Measurements from ENCODE around the gene PSRC1.
"Not testable (repeated sequence)": the region's sequence is repeated elsewhere in the genome, so short reads cannot be mapped to it uniquely, and the experiment has no call there.

Gene PSRC1

DNA sequence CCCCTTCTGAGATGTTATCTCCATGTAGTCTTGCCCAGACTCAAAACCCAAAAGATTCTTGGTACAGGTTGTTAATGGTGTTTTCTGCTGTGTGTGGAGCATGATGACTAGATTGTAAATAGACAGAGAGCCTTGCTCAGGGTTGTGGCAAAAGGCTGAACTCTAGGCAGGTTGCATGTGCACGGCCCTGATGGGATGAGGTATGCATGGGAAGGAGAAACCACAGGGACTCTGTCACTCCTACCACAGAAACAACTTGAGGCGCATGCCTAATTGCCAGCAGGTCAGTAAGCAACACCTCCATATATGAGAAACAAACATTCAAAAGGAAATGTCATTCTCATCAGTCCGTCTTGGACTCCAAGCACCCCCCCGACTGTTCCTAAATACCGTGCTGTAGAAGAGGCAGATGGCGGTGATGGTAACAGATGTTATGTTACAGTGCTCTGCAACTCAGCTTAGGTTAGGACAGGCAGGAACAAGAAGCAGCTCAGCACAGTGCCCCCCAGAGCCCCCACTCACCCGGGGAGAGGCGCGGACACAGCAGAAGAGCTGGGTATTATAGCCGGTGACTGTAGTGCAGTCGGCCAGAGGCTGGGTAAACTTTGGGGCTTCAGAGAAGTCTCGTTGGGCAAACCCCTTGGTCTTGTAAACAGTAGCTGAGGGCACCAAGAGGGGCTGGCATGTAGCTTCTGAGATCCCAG is 12.9 kb upstream of the PSRC1 start:
- no peak for DNase-seq

DNA sequence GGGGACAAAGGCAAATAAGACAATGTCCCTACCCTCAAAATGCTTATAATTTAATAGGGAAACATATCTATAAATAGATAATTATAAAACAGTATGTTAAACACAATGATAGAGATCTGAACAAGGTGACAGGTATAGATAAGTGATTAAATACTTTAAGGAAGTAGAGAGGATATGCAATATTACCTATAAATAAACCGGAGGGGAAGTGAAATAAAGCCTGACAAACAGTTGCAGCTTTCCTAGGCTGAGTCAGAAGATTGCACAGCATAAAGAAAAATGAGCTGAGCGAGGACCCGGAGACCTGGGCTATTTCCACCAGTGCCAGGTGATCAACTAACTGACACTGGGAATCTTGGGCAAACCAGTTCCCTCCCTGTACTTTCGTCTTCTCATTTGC is 11.5 kb upstream of the PSRC1 start:
- no peak for DNase-seq

DNA sequence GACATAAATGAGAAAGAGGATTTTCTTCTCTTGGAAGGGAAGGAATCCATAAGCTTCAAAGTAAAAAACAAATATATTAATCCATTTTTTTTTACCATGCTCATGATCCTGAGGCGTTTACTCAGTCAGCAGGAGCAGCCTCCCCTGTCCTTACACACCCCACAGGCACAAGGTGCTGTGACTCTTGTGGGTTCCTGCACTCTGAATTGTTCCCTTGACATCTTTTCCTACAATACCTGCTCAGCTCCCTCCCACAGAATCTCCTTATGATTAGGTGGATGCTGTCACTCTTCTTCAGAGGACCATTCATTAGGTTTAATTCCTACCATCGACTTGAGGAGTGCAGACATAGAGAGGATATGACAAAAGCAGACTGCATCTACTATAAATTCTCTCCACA is 10.1 kb upstream of the PSRC1 start:
- DNase-seq, result no peak

DNA sequence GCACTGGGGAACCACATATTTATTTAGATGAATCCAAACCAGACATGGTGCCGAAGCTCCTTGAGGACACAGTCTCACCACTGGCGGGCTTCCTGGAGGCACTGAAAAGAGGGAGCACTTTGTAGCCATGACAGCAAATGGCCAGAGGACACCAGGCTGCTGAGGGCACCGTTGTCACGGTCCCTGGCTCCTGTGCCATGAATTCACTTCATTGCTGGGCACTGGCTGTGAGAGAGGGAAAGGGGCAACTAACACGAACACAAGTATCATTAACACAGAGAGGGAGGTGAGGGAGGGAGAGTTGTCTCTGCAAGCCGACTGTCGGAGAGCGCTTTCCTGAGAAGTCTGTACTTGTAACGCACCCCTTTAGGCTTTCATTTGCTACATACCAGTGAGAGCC is 9.4 kb upstream of the PSRC1 start:
- DNase-seq, result no peak

DNA sequence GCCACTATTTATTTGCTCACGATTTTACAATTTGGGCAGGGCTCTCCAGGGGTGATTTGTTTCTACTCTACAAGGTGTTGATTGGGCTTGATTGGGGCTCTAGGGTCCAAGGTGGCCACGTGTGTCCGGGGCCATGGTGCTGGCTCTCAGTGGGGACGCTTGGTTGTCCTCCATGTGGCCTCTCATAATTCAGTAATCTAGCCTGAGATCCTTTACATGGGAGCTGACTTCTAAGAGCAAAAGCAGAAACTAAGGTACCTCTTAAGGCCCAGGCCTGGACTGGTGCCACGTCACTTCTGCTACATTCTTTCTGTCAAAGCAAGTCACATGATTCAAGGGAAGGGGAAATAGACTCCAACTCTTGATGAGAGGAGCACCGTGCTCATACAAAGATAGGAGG is 8.1 kb upstream of the PSRC1 start:
- peak; percentile 61 for DNase-seq

DNA sequence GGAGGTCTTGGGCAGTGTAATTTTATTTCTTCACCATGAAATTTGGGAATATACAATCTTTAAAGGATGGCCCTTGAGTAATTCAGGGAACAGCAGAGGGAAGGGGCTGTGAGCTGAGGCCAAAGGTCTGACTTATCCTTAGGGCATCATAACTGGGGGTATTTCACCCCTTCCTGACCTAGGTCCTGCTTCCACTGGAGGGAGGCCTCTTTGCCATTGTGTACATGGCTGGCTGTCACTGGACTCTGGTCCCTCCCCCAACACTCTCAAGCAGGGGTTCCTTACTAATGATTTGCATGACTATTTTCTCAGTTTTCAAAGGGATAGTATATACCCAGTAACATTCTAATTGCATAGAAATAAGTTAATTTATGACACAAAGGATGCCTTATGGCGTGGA is 7.2 kb upstream of the PSRC1 start:
- DNase-seq, result no peak

DNA sequence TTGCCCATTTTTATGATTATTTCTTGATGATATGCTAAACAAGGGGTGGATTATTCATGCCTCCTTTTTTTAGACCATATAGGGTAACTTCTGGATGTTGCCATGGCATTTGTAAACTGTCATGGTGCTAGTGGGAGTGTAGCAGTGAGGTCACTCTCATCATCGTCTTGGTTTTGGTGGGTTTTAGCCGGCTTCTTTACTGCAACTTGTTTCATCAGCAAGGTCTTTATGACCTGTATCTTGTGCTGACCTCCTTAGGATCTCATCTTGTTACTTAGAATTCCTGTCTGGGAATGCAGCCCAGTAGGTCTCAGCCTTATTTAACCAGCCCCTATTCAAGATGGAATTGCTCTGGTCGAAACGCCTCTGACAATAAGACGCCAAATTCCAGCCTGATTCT is 3.8 kb upstream of the PSRC1 start:
- not testable (repeated sequence) for DNase-seq

DNA sequence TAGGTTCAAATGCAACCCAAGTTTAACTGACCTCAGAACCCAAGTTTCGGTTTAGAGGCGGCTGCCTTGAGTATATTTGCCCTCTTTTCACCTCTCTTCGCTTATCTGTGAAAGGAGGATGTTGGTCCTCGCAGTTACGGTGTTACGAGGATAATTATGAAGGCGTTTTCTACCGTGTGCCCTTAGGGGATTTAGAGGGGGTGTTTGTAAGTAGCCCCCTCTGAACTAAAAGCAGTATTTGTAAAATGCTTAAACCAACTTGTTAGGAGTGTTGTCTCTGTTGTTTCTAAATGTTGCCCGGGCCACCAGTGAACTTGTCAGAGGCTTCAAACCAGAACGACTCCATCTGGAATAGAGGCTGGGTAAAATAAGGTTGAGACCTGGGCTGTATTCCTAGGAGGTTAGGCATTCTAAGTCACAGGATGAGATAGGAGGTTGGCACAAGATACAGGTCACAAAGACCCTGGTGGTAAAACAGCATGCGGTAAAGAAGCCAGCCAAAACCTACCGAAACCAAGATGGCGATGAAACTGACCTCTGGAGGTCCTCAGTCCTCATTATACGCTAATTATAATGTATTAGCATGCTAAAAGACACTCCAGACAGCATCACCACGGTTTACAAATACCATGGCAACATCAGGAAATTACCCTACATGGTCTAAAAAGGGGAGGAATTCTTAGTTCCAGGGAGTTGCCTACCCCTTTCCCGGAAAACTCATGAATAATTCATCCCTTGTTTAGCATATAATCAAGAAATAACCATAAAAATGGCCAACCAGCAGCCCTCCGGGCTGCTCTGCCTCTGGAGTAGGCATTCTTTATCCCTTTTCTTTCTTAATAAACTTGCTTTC is 1.0 kb upstream of the PSRC1 start:
- no peak for DNase-seq

DNA sequence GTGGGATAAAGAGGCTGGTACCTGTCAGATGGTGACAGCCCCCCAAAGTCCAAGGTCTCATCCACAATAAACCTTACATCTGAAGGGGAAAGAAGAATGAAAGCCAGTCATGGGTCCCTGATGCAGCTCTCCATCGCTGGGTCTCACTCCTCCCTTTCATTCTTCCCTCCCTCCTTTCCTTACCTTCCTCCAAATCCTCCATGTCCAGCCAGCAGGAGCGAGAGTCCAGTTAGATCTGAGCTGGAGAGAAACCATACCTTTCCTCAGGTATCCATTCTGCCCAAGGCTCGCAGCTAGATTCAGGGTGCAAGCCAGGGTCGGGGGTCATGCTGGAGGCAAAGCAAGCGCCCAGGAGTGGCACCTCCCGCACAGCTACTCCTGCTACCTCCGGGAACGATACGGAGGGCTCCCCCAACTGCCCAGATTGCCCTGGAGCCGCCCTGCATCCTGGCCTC is 421 bp downstream of the PSRC1 start:
- DNase-seq, result no peak

DNA sequence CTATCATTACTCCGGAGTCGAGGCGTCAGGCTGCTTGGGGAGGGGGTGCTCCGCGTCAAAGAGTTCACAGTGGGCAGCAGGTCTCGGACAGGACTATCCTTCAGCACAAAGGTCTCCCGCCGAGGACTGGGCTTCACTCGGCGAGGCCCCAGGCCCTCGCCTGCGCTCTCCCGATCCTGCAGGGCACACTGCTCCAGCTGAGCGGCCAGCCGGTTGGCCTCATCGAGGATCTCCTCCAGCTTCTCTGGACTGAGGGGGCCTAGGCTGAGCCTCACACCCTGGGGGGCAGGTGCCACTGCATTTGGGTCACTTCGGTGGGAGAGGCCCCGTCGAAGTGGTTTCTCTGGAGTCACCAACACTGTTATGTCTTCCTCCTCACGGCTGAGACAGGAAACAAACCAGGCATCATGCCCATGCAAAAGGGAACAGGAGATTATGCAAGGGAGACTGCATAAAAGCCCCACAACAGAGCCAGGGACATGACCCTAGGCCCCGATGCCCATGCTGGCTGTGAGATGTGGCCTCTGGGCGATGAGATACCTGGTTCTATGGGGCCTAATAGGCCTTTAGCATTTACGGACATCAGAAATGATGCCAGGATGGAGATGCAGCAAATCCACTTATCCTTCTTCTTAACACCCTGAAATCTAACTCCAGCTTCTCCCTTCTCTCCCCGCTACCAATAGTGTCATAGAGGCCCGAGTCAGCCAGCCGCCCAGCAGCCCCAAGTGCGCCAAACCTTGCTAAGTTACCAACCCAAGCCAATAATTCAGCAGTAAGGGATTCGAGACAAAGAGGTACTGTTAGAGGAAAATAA is 1.1 kb downstream of the PSRC1 start:
- peak; percentile 53 for DNase-seq

DNA sequence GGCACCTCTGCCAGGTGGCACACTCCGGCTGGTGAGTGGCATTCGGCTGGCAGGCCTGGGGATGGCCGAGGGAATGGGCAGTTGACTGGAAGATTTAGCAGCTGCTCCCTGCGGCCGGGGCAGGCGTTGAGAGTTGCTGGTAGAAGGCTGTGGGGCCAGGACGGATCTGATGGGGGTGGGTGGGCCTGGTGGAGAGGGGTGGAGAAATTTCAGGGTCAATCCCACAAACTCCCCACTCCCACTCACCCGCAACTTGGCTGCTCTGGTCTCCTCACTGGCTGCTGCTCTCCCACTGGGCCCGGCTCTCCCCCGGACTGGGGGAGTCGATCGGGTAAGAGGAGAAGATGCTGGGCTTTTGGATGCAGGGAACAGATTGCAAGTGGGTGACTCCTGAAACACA is 2.1 kb downstream of the PSRC1 start:
- DNase-seq, result no peak

DNA sequence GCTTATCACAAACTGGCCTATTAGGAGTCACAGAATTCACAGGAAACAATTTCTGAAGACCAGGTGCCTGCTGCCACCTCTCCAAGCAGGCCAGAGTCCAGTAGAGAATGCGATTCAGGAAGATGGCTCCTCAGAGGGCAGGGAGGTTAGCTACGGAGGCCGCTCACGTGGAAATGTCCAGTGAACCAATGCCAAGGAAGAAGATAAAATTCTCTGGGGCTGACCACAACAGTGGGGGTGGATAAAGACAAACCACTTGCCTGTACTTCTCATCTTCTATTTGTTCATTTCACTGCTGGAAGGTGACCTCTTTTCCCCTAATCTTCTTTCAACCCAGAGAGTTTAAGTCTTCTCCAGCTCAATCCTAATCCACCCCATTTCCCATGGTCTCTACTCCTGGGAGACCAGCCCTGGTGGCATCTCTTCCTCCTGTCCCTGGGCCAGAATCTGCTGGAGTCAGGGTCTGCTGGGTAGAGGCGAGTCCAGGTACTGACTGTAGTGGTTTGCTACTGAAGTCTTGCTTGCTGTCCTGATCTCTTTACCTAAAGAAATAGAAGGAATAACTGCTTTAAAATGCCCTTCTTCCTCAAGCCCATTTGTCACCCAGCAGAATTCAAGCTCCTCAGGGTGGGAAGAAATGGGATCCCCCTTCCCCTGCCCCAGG is 3.2 kb downstream of the PSRC1 start:
- DNase-seq, result no peak

DNA sequence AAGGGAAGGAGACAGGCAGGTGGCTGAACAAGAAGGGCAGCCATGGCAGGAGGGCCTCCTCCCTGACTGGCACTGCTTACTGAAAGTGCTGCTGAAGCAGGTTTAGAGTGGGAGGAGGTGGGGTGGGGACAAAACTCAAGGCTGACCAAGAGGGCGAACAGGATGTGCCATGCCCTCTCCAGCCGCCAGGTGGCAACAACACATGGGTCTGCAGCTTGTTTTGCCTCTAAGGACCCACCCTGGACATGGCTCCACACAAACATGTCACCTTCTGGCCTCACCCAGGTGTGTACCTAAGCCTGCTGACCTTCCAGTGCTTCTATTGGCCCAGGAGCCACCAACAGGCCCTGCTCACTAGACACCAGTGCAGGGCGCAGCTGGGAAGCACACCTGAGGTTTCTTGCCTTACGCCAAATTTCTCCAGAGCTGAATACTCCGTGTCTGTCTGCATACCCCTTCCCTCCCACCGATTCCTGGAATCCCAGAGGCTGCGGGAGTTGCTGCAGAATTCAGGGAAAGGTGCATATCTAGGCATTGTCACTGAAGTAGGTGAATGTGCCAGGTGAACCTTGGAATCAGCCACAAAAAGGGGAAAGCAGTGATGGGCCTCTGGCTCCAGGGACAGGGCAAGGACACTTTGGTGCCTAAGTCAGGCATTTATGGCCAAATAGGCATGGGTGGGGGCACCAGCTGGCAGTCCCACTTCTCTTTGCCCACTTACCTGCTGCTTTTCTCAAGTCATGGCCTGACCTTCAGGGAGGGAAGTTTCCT is 5.3 kb downstream of the PSRC1 start:
- DNase-seq, result peak; percentile 80

DNA sequence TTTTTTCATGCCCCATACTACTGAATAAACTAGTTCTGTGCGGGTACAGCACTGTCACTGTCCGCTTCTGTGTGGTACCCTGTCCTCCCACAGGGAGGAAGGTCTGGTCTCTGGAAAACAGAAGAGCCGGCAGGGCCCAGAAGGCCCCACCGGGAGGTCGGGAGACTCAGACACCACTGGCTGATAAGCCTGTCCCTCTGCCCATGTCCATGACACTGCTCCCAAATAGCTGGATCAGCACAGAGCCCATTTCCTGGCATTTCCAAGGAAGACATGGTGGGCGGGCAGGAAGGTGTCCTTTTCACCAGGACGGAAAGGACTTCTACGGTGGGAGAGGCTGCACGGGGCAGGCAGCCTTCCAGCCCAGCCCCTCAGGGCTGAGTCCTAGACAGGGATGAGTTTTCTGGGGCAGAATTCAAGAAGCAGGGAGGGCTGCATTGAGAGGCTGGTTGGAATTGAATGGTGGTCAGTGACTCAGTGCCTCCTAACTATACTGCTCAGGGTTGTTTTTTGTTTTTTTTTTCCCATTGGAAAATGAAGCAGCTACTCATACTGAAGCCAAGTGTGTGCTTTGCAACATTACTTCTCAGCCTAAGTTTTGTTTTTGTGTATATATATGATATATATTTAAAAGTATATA is 7.1 kb downstream of the PSRC1 start:
- DNase-seq, result no peak

DNA sequence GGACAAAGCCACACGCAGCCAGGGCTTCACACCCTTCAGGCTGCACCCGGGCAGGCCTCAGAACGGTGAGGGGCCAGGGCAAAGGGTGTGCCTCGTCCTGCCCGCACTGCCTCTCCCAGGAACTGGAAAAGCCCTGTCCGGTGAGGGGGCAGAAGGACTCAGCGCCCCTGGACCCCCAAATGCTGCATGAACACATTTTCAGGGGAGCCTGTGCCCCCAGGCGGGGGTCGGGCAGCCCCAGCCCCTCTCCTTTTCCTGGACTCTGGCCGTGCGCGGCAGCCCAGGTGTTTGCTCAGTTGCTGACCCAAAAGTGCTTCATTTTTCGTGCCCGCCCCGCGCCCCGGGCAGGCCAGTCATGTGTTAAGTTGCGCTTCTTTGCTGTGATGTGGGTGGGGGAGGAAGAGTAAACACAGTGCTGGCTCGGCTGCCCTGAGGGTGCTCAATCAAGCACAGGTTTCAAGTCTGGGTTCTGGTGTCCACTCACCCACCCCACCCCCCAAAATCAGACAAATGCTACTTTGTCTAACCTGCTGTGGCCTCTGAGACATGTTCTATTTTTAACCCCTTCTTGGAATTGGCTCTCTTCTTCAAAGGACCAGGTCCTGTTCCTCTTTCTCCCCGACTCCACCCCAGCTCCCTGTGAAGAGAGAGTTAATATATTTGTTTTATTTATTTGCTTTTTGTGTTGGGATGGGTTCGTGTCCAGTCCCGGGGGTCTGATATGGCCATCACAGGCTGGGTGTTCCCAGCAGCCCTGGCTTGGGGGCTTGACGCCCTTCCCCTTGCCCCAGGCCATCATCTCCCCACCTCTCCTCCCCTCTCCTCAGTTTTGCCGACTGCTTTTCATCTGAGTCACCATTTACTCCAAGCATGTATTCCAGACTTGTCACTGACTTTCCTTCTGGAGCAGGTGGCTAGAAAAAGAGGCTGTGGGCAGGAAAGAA is 8.1 kb downstream of the PSRC1 start:
- no peak for DNase-seq

DNA sequence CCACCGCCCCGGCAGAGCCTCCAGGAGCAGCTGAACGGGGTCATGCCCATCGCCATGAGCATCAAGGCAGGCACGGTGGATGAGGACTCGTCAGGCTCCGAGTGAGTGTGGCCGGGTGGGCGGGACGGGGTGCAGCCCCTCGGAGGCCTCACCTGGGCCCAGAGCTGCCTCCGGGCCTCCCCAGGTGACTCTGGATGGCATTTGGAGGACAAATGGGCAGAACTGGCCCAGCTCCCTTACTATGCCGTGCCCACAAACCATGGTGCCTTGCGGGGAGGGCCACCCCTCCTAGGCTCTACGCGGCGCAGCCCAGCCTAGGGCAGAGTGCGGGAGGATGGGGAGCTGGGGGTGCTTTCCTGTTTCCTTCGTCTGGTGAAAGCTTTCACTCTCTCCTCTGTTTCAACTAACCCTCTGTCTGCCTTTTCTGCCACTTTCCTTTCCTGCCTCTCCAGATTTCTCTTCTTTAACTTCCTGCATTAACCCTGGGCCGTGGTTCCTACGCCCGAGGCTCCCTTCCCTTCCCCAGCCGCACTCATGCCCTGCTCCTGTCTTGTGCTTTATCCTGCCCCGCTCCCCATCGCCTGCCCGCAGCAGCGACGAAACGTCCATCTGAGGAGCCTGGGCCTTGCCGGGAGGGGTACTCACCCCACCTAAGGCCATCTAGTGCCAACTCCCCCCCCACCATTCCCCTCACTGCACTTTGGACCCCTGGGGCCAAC is 9.2 kb downstream of the PSRC1 start:
- no peak for DNase-seq

DNA sequence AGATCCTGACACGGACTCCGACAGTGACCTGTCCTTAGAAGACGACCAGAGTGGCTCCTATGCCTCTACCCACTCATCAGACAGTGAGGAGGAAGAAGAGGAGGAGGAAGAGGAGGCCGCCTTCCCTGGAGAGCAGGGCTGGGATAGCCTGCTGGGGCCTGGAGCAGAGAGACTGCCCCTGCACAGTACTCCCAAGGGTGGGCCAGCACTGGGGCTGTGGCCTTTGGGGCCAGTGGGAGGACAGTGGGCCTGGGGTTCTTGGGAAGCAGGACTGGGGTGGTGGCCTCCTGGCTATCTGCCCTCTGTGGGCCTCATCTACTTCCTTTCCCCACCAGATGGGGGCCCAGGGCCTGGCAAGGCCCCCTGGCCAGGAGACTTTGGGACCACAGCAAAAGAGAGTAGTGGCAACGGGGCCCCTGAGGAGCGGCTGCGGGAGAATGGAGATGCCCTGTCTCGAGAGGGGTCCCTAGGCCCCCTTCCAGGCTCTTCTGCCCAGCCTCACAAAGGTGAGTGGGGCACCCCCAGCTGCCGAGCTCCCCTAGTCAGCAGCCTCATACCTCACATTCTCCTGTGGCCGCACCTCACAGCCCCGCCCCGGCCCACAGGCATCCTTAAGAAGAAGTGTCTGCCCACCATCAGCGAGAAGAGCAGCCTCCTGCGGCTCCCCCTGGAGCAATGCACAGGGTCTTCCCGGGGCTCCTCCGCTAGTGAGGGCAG is 10.0 kb downstream of the PSRC1 start:
- no peak for DNase-seq

DNA sequence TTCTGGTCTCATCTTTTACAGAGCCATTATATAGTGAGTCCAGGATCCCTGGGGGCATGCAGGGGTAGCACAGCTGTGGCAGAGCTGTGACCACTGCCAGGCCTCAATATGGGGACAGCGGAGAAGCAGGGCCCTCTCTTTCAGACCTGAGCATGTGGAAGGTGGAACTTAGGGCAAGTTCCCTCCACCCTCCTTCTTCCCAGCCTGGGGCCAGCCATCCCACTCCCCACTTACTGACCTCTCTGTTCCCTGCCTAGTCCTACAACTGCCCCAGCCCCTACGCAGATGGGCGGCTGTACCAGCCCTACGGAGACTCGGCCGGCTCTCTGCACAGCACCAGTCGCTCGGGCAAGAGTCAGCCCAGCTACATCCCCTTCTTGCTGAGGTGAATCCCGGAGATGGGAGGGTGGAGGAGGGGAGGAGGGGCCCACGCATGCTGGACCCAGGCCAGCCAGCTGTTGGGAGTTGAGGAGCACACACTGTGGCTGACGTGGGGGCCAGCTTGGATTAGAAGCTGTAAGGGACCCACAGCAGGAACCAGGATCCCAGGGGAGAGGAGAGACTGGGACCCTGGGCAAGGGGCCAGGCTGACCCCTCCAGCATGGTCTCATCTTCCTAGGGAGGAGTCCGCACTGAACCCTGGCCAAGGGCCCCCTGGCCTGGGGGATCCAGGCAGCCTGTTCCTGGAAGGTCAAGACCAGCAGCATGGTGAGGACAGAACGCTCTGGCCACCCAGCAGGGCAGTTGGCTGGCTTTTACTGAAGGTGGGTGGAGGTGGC is 10.7 kb downstream of the PSRC1 start:
- no peak for DNase-seq

Data from suppressor macrophage treated with lipopolysaccharide for 4 hours (primary cell).